Measurements from ENCODE around the gene BCAS4.

BCAS4 gene

GRCh38 chr20:50772420-50773185 is 22.3 kb upstream of the BCAS4 start:
- TF ChIP-seq GATA3 (IDR thresholded peaks at IDR 0.05; ENCODE audit: low read depth, low read length) = no peak
- TF ChIP-seq GATA2 (IDR thresholded peaks at IDR 0.05; ENCODE audit: low read depth, low read length) = no peak

- TF ChIP-seq GATA3 (IDR thresholded peaks at IDR 0.05; ENCODE audit: low read depth, low read length) (no peak), GATA2 (IDR thresholded peaks at IDR 0.05; ENCODE audit: low read depth, low read length) (no peak)
Observed at GRCh38 chr20:50774515-50774914, 20.3 kb upstream of the BCAS4 start.

GRCh38 chr20:50776122-50776817 is 18.6 kb upstream of the BCAS4 start:
- no peak for TF ChIP-seq GATA3 (IDR thresholded peaks at IDR 0.05; ENCODE audit: low read depth, low read length)
- TF ChIP-seq GATA2 (IDR thresholded peaks at IDR 0.05; ENCODE audit: low read depth, low read length) = no peak

GRCh38 chr20:50777373-50777772 is 17.5 kb upstream of the BCAS4 start:
- TF ChIP-seq GATA2 (IDR thresholded peaks at IDR 0.05; ENCODE audit: low read depth, low read length) (no peak), GATA3 (IDR thresholded peaks at IDR 0.05; ENCODE audit: low read depth, low read length) (no peak)

GRCh38 chr20:50783390-50783789 is 11.5 kb upstream of the BCAS4 start:
- no peak for TF ChIP-seq GATA3 (IDR thresholded peaks at IDR 0.05; ENCODE audit: low read depth, low read length)
- TF ChIP-seq GATA2 (IDR thresholded peaks at IDR 0.05; ENCODE audit: low read depth, low read length) = no peak

- TF ChIP-seq GATA2 (IDR thresholded peaks at IDR 0.05; ENCODE audit: low read depth, low read length) (no peak), GATA3 (IDR thresholded peaks at IDR 0.05; ENCODE audit: low read depth, low read length) (no peak)
Observed at GRCh38 chr20:50783903-50784302, 11.0 kb upstream of the BCAS4 start.

- TF ChIP-seq GATA2 (IDR thresholded peaks at IDR 0.05; ENCODE audit: low read depth, low read length) (no peak), GATA3 (IDR thresholded peaks at IDR 0.05; ENCODE audit: low read depth, low read length) (no peak)
Observed at GRCh38 chr20:50784464-50784863, 10.4 kb upstream of the BCAS4 start.

GRCh38 chr20:50786703-50787102 is 8.2 kb upstream of the BCAS4 start:
- TF ChIP-seq GATA2 (IDR thresholded peaks at IDR 0.05; ENCODE audit: low read depth, low read length) (no peak), GATA3 (IDR thresholded peaks at IDR 0.05; ENCODE audit: low read depth, low read length) (no peak)

DNA sequence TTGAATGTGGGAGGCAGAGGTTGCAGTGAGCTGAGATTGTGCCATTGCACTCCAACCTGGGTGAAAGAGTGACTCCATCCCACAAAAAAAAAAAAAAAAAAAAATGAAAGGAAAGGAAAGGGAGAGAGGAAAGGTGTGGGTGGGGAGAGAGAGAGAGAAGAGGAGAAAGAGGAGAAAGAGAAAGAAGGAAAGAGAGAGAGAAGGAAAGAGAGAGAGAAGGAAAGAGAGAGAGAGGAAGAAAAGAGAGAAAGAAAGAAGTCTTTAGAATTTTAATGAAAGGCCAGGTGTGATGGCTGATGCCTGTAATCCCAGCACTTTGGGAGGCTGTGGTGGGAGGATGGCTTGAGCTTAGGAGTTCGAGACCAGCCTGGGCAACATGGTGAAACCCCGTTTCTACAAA is 7.7 kb upstream of the BCAS4 start:
- no peak for TF ChIP-seq GATA2 (IDR thresholded peaks at IDR 0.05; ENCODE audit: low read depth, low read length)
- no peak for TF ChIP-seq GATA3 (IDR thresholded peaks at IDR 0.05; ENCODE audit: low read depth, low read length)

- TF ChIP-seq GATA2 (IDR thresholded peaks at IDR 0.05; ENCODE audit: low read depth, low read length) = peak; percentile 52
- no peak for TF ChIP-seq GATA3 (IDR thresholded peaks at IDR 0.05; ENCODE audit: low read depth, low read length)
Observed at GRCh38 chr20:50788045-50788991, 6.5 kb upstream of the BCAS4 start.

- TF ChIP-seq GATA2 (IDR thresholded peaks at IDR 0.05; ENCODE audit: low read depth, low read length) (no peak), GATA3 (IDR thresholded peaks at IDR 0.05; ENCODE audit: low read depth, low read length) (no peak)
Observed at GRCh38 chr20:50789968-50790650, 4.8 kb upstream of the BCAS4 start.

DNA sequence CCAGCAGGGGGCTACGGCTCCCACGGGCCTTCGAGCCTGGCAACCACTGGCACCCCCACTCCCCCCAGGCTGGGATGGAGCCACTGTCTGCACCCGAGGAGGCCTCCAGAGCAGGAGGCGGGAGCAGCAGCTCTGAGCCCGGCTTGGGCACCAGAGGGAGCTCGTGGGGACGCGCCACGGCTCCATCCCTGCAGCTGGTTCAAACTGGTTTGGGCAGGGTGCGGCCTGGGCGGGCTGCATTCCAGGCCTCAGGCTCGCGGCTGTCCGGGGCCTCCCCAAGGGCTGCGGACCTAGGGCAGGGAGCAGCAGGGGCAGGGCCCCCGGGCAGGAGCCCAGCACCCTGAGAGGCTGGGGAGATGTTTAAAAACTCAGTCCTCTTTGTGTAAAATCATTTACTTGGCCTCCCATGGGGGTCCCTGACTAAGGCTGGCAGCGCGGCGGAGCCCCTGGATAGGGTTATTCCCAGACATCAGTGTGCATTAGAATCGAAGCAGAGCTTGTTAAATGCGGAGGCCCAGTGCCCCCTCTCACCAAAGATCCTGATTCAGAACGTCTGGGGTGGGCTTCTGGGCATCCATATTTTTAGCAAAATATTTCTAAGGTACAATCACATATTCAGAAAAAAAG is 4.1 kb upstream of the BCAS4 start:
- TF ChIP-seq GATA3 (IDR thresholded peaks at IDR 0.05; ENCODE audit: low read depth, low read length) (no peak), GATA2 (IDR thresholded peaks at IDR 0.05; ENCODE audit: low read depth, low read length) (no peak)
